GM12878 (cell line): ENCODE results near the gene CHST15. TPM values are rescaled to one million over a fixed set of nuclear protein-coding genes. Genes with fewer than 3 reads are reported as not detected.
A peak's percentile ranks its signal among the peaks of the same experiment; 100 is the strongest.

ENCODE experiments used
- ATAC-seq: fragments of 200-7000 bp; cut with Tn5 transposase; 3 replicates; pipeline ENCODE4 v1.9.1; 2020; ENCODE audit warnings: mild to moderate bottlenecking, moderate library complexity
- BruUV-seq: library from RNA; stranded (reverse); fragments of 400-500 nt; replicated peaks from 2 replicates; lab custom pipeline; 2021; lab: Mats Ljungman, UMichigan
- CTCF ChIA-PET: fragments of 300-600 bp; sonication (Branson Sonifier 250); formaldehyde crosslinking; extraction: SDS; loops from one replicate; lab custom pipeline; 2021; ENCODE audit warnings: inconsistent platforms; lab: Yijun Ruan, JAX
- POLR2A ChIA-PET: fragments of 350-600 bp; formaldehyde crosslinking; extraction: SDS; loops from one replicate; lab custom pipeline; 2021; ENCODE audit warnings: inconsistent platforms; lab: Charles Lee
- RAD21 ChIA-PET: fragments of 300-600 bp; sonication (Branson Sonifier 250); formaldehyde crosslinking; loops from one replicate; lab custom pipeline; 2023; ENCODE audit warnings: antibody characterized with exemption; ENCODE audit not compliant: unreplicated experiment; lab: Charles Lee
- SMC1A ChIA-PET: fragments of 300-600 bp; sonication (Branson Sonifier 250); formaldehyde crosslinking; loops from one replicate; lab custom pipeline; 2023; ENCODE audit not compliant: unreplicated experiment, uncharacterized antibody; lab: Charles Lee
- DNase-seq: peaks from one replicate; pipeline ENCODE4 v3.0.0-alpha.2; 2011; ENCODE audit warnings: low read depth, low spot score
- FAIRE-seq: peaks from 3 replicates; lab custom pipeline; 2011; peaks lifted over from hg19 to GRCh38; lab: Jason Lieb, UNC
- H2AFZ ChIP-seq: 2 replicates; pipeline ENCODE4 v1.6.0; 2011; ENCODE audit warnings: low read depth, low read length, control low read depth; ENCODE audit not compliant: control insufficient read depth
- H3K27ac ChIP-seq: 2 replicates; pipeline ENCODE4 v1.5.1; 2011; ENCODE audit warnings: control low read depth; ENCODE audit not compliant: control insufficient read depth, insufficient read depth
- H3K27me3 ChIP-seq, 2 experiments: replicated peaks in 1 of 2; 2 replicates each; pipeline versions ENCODE4 v1.6.0 to v1.6.1; 2011; ENCODE audit warnings: low read length in 1 of 2; ENCODE audit not compliant: control insufficient read depth in 2 of 2, insufficient read depth in 2 of 2
- H3K36me3 ChIP-seq, 2 experiments: 2 replicates each; pipeline ENCODE4 v1.5.1; 2011; ENCODE audit warnings: low read length in 1 of 2; ENCODE audit not compliant: control insufficient read depth in 2 of 2, insufficient read depth in 2 of 2
- H3K4me1 ChIP-seq: 2 replicates; pipeline ENCODE4 v1.6.1; 2011; ENCODE audit warnings: mild to moderate bottlenecking, low read length, moderate library complexity, mixed read lengths; ENCODE audit not compliant: control insufficient read depth, insufficient read depth
- H3K4me2 ChIP-seq: 2 replicates; pipeline ENCODE4 v1.6.0; 2011; ENCODE audit warnings: control low read depth; ENCODE audit not compliant: control insufficient read depth, insufficient read depth
- H3K4me3 ChIP-seq: fragments of 200-600 bp; sonication (generic); 2 replicates; pipeline ENCODE4 v1.5.1; 2016
- H3K79me2 ChIP-seq: 2 replicates; pipeline ENCODE4 v1.6.0; 2011; ENCODE audit warnings: low read length; ENCODE audit not compliant: control insufficient read depth, insufficient read depth
- H3K9ac ChIP-seq: 2 replicates; pipeline ENCODE4 v1.8.0; 2011; ENCODE audit warnings: low read length, control low read depth, mixed read lengths; ENCODE audit not compliant: control insufficient read depth, insufficient read depth
- H3K9me3 ChIP-seq: replicated peaks from 3 replicates; pipeline ENCODE4 v1.5.1; 2011; ENCODE audit warnings: mild to moderate bottlenecking, low read length; ENCODE audit not compliant: control insufficient read depth, insufficient read depth
- H4K20me1 ChIP-seq: 2 replicates; pipeline ENCODE4 v1.6.0; 2011; ENCODE audit not compliant: control insufficient read depth, insufficient read depth
- CREM ChIP-seq: IDR thresholded peaks from 2 replicates; pipeline ENCODE4 v1.6.1; 2014; ENCODE audit warnings: antibody characterized with exemption, low read depth
- GABPA ChIP-seq: IDR thresholded peaks from 2 replicates; pipeline ENCODE4 v1.6.1; 2014; ENCODE audit warnings: antibody characterized with exemption, low read depth, mild to moderate bottlenecking, inconsistent platforms
- NFXL1 ChIP-seq: fragments of 450-650 bp; IDR thresholded peaks from 2 replicates; pipeline ENCODE4 v1.6.1; 2017; ENCODE audit warnings: antibody characterized with exemption, mild to moderate bottlenecking, borderline replicate concordance
- STAT1 ChIP-seq: fragments of 450-650 bp; conservative IDR thresholded peaks from 2 replicates; pipeline ENCODE4 v1.6.1; 2014; ENCODE audit warnings: antibody characterized with exemption, mild to moderate bottlenecking
- ZSCAN29 ChIP-seq: fragments of 450-650 bp; IDR thresholded peaks from 2 replicates; pipeline ENCODE4 v1.6.1; 2017; ENCODE audit warnings: mild to moderate bottlenecking, moderate library complexity
- WGBS: methylation state at CpG from one replicate; pipeline ENCODE4 v1.1.6; 2016; ENCODE audit warnings: low lambda C conversion rate; ENCODE audit not compliant: insufficient replicate concordance, insufficient coverage; ENCODE audit errors: missing lambda C conversion rate; 5-methylcytosine and 5-hydroxymethylcytosine counted together
- in situ Hi-C: fragments of 300-500 bp; cut with MboI; formaldehyde crosslinking; loops from 9 replicates; pipeline ENCODE4 v1.14.3; 2018; ENCODE audit warnings: mixed read lengths
- intact Hi-C: fragments of 100-400 bp; cut with micrococcal nuclease; formaldehyde crosslinking; loops from one replicate; pipeline ENCODE4 v1.14.2; 2022; ENCODE audit not compliant: unreplicated experiment
- polyA plus RNA-seq, 11 experiments: library from polyadenylated mRNA; depleted of rRNA in 4 of 11; unstranded in 6 of 11; stranded (reverse) in 5 of 11; fragments of >200 nt; fragmentation: Nextera tagmentation in 4 of 11; fragmentation: Illumina TruSeq in 1 of 11; extraction: Ambion mirVana in 4 of 11; extraction: Trizol in 1 of 11; gene quantifications; 1 replicate in 1 of 11; 2 replicates in 10 of 11; pipeline versions ENCODE4 v1.2.1 to v1.2.3, GENCODE V29; 2011 to 2016; ENCODE audit warnings: inconsistent platforms in 2 of 11, missing spikeins in 2 of 11, low read depth in 1 of 11
- total RNA-seq, 4 experiments: library from RNA; depleted of rRNA in 3 of 4; stranded (reverse); fragments of >200 nt in 3 of 4; fragmentation: Illumina TruSeq in 1 of 4; extraction: Trizol in 1 of 4; gene quantifications; 2 replicates each; pipeline versions ENCODE4 v1.2.1 to v1.2.3, GENCODE V29; 2013 to 2021

CHST15 gene
- total and polyA plus RNA-seq, 10 of the 15 experiments (the other 5 are each of a cell fraction or from before 2014, with no cell fraction given) = 0.02 to 0.53 (median 0.05) TPM; not detected in 1

DNA sequence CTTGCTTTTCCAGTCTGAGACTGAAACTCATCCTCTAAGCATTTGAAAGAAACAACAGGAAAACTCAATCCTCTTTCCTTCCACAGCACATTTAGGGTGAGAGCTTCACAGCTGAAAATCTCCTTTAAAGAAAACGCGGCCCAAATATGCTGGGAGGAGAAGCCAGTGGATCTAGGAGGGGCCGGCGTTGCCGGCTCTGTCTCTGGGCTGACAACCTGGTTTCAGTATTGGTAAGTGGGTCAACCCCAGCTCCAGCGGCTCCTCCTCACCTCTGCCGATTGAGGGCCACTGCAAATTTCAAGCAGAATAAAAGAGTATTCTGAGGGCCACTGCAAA, 126.5 kb downstream of the CHST15 start:
- CTCF ChIA-PET = interaction anchor here (0.8 to 10.5 kb wide), 15 partner anchors 19 to 393 kb away, joined by 3 to 133 read pairs (median 3); no protein-coding TSS in a partner anchor
- SMC1A ChIA-PET = interaction anchor here (0.8 to 4.2 kb wide), 8 partner anchors 15 to 541 kb away, joined by 3 to 24 read pairs (median 4); no protein-coding TSS in a partner anchor
- H3K36me3 ChIP-seq = no peaks in the 10 kb centered on the region
- no peaks in the 10 kb centered on the region for H3K79me2 ChIP-seq
- no peak overlapping the region for H3K4me3 ChIP-seq
- no peak for DNase-seq
- no peak overlapping the region for H3K4me2 ChIP-seq
- BruUV-seq = no TSS peak
- H3K9me3 ChIP-seq = no peaks in the 10 kb centered on the region
- no peak overlapping the region for H2AFZ ChIP-seq
- POLR2A ChIA-PET = no interaction called here
- in situ Hi-C loops (loop anchor here (5.0 kb wide), 2 partner anchors 385 to 835 kb away; no protein-coding TSS in a partner anchor), intact Hi-C loops (loop anchor here (1.0 to 10.0 kb wide), 3 partner anchors 222 to 925 kb away; no protein-coding TSS in a partner anchor)
- no peaks in the 10 kb centered on the region for H4K20me1 ChIP-seq
- peak; percentile 62 for ATAC-seq
- WGBS = 2% methylated on average over 7 of the region's 7 CpGs
- H3K4me1 ChIP-seq = no peaks in the 10 kb centered on the region
- RAD21 ChIA-PET = interaction anchor here (1.1 to 4.4 kb wide), 3 partner anchors 382 to 393 kb away, joined by 3 to 30 read pairs (median 17); no protein-coding TSS in a partner anchor
- H3K27me3 ChIP-seq = no peaks in the 10 kb centered on the region; a peak in 1 of 4 replicates
- FAIRE-seq = no peak
- H3K9ac ChIP-seq = no peak overlapping the region
- H3K27ac ChIP-seq = no peak overlapping the region
- TF ChIP-seq ZSCAN29 = no peak
- TF ChIP-seq CREM = no peak

DNA sequence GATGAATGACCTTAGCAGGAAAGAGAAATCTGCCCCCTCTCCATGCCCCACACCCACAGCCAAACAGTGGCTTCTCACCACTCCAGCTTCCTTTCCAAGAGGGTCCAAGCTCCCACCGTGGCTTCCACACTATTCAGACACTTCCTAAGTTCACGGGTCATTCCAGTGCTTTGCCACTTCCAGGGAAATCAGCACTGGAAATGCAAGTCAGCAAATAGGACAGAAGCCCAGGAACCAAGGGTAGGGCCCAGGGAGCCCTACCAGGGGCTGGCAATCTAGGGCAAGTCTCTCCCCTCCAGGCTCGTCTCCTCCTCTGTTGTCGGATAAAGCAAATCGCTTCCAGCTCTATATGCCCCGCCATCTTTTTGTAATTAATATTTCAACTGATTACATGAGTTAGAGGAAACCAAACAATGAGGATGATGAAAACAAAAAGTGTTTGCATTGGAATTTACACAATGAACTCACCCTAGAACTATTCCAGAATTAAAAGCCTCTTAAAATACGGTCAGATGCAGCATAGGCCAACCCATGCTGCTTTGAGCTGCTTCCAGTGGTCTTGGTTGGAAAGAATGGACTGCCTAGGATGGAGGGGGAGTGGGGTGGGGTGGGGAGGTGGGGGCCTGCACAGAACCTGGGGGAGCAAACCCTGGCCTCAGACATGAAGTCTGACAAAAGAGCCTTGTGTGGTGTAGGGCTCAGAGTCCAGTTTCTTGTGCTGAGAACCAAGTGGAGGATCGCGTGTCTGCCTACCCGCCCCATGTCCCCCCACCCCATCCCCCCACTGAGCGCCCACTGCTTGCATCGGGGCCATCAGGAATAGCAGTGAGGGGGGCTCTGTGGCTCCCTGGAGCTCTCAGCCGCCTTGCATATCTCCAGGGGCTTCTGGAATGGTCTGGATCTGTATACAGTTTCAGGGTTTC, 127.2 kb downstream of the CHST15 start:
- Histone ChIP-seq H3K9ac (no peak overlapping the region), H2AFZ (no peak overlapping the region), H3K27me3 (no peaks in the 10 kb centered on the region; a peak in 1 of 4 replicates), H4K20me1 (no peaks in the 10 kb centered on the region), H3K9me3 (no peaks in the 10 kb centered on the region), H3K27ac (no peak overlapping the region), H3K79me2 (no peaks in the 10 kb centered on the region), H3K4me2 (no peak overlapping the region), H3K36me3 (no peaks in the 10 kb centered on the region), H3K4me1 (no peaks in the 10 kb centered on the region), H3K4me3 (no peak overlapping the region)
- ChIA-PET POLR2A (no interaction called here), CTCF (interaction anchor here (0.6 to 10.5 kb wide), 14 partner anchors 20 to 393 kb away, joined by 3 to 133 read pairs (median 4); no protein-coding TSS in a partner anchor), SMC1A (interaction anchor here (0.8 to 4.2 kb wide), 8 partner anchors 16 to 540 kb away, joined by 3 to 24 read pairs (median 4); no protein-coding TSS in a partner anchor), RAD21 (interaction anchor here (2.3 to 4.4 kb wide), 3 partner anchors 224 to 385 kb away, joined by 9 to 30 read pairs (median 17); no protein-coding TSS in a partner anchor)
- no peak for DNase-seq
- 35% methylated on average over 13 of the region's 13 CpGs for WGBS
- intact Hi-C loops = loop anchor here (5.0 to 10.0 kb wide), 2 partner anchors 221 to 924 kb away; no protein-coding TSS in a partner anchor
- in situ Hi-C loops = loop anchor here (5.0 kb wide), 2 partner anchors 384 to 834 kb away; no protein-coding TSS in a partner anchor
- TF ChIP-seq STAT1 = no peak
- no peak for TF ChIP-seq NFXL1
- no peak for TF ChIP-seq GABPA
- no peak for ATAC-seq
- BruUV-seq = no TSS peak
- FAIRE-seq = no peak
